T-cell (primary cell): ENCODE data around the gene PELI2. TPM values are rescaled to one million over a fixed set of nuclear protein-coding genes. Genes with fewer than 3 reads are reported as not detected.

Experiments used
- ATAC-seq, 4 experiments: fragments of 200-7000 bp in 3 of 4; fragments of 150-1000 bp in 1 of 4; cut with Tn5 transposase; replicated peaks in 1 of 4; 1 replicate in 3 of 4; 2 replicates in 1 of 4; pipeline ENCODE4 v1.10.0; 2021; ENCODE audit warnings: moderate library complexity in 3 of 4, mild to moderate bottlenecking in 2 of 4, moderate number of reproducible peaks in 1 of 4
- CTCF ChIA-PET, 2 donors: fragments of 300-600 bp; sonication (Branson Sonifier 250); formaldehyde crosslinking; loops; one replicate each; lab custom pipeline; 2022; ENCODE audit warnings: antibody characterized with exemption in 2 of 2; lab: Charles Lee
- POLR2A ChIA-PET, 2 donors: fragments of 300-600 bp; sonication (Branson Sonifier 250); formaldehyde crosslinking; loops; one replicate each; lab custom pipeline; 2022; ENCODE audit warnings: antibody characterized with exemption in 2 of 2; lab: Charles Lee
- DNase-seq, 35 experiments: peaks; one replicate each; pipeline versions ENCODE4 v3.0.0 to v3.0.0-alpha.2; 2013 to 2023
- H3K27ac ChIP-seq: one replicate; pipeline ENCODE4 v1.5.1; 2013; ENCODE audit warnings: low read length
- H3K27me3 ChIP-seq, 2 experiments: replicated peaks in 1 of 2; 1 replicate in 1 of 2; 2 replicates in 1 of 2; pipeline versions ENCODE4 v1.6.1 to v1.7.0; 2013; ENCODE audit warnings: low read length in 1 of 2, mixed read lengths in 1 of 2; ENCODE audit not compliant: control insufficient read depth in 2 of 2, insufficient read depth in 2 of 2; ENCODE audit errors: extremely low read depth in 1 of 2
- H3K36me3 ChIP-seq, 2 donors: 1 replicate in 1 of 2; 2 replicates in 1 of 2; pipeline versions ENCODE4 v1.6.1 to v1.7.0; 2013; ENCODE audit warnings: low read length in 1 of 2; ENCODE audit not compliant: control insufficient read depth in 2 of 2, insufficient read depth in 1 of 2; ENCODE audit errors: extremely low read depth in 1 of 2
- H3K4me1 ChIP-seq, 2 experiments: 1 replicate in 1 of 2; 2 replicates in 1 of 2; pipeline versions ENCODE4 v1.6.1 to v1.7.0; 2013; ENCODE audit warnings: low read length in 2 of 2, mixed read lengths in 1 of 2; ENCODE audit not compliant: insufficient read depth in 2 of 2, control insufficient read depth in 1 of 2; ENCODE audit errors: extremely low read depth in 1 of 2
- H3K4me3 ChIP-seq, 2 donors: 1 replicate in 1 of 2; 2 replicates in 1 of 2; pipeline versions ENCODE4 v1.5.1 to v1.7.0; 2013; ENCODE audit warnings: mild to moderate bottlenecking in 2 of 2, low read length in 1 of 2, moderate library complexity in 1 of 2; ENCODE audit not compliant: control insufficient read depth in 1 of 2; ENCODE audit errors: extremely low read depth in 1 of 2
- H3K9me3 ChIP-seq: 2 replicates; pipeline ENCODE4 v1.7.0; 2013
- H3K27ac Mint-ChIP-seq, 2 donors: one replicate each; pipeline ENCODE4 v1.8.0; 2020 to 2021; ENCODE audit warnings: mild to moderate bottlenecking in 2 of 2, mixed read lengths in 2 of 2
- H3K27me3 Mint-ChIP-seq, 2 donors: one replicate each; pipeline ENCODE4 v1.8.0; 2021 to 2022; ENCODE audit warnings: mixed read lengths in 2 of 2
- H3K36me3 Mint-ChIP-seq: one replicate; pipeline ENCODE4 v1.8.0; 2021; ENCODE audit warnings: mixed read lengths
- H3K4me1 Mint-ChIP-seq, 3 donors: one replicate each; pipeline ENCODE4 v1.8.0; 2020 to 2022; ENCODE audit warnings: mixed read lengths in 3 of 3, mild to moderate bottlenecking in 1 of 3
- H3K4me3 Mint-ChIP-seq, 3 donors: one replicate each; pipeline ENCODE4 v1.8.0; 2020 to 2022; ENCODE audit warnings: mild to moderate bottlenecking in 3 of 3, mixed read lengths in 3 of 3, moderate library complexity in 3 of 3
- H3K9me3 Mint-ChIP-seq, 3 donors: one replicate each; pipeline ENCODE4 v1.8.0; 2020 to 2022; ENCODE audit warnings: mixed read lengths in 3 of 3
- WGBS: methylation state at CpG from one replicate; pipeline ENCODE4 v1.1.5; 2013; ENCODE audit warnings: missing lambda C conversion rate; ENCODE audit not compliant: insufficient coverage; 5-methylcytosine and 5-hydroxymethylcytosine counted together
- total RNA-seq, 35 experiments: library from RNA in 6 of 35; stranded (reverse) in 6 of 35; fragments of 120-200 nt in 1 of 35; gene quantifications; one replicate each; pipeline versions ENCODE4 v1.2.1 to v1.2.4 and lab custom pipeline; 2013 to 2026

The PELI2 gene
- total RNA-seq, 5 donors from 2014 or later (not counting 1 experiment from before 2014, with no cell fraction given) = 9.0 to 12.7 (median 10.5) TPM

DNA sequence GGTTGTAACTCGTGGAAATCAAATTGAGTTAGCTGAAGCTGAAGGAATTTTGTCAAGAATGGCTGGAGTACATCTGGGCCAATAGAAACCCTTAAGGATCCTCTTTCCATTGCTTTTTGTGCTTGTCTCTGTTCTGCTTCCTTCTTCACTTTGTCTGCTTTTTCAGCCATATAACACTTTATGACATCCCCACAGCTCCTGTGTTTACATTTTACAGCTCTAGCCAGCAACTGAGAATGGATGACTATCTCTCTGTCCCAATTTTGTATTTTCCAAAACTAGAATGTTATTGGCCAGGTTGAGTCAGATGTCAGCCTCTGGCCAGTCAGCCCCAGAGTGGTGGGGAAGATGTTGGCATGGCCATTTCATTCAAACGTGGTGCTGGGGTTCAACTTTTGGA lies 57.6 kb downstream of the PELI2 start:
- DNase-seq (no peak), ATAC-seq (no peak)
- H3K27me3 ChIP-seq = no peaks in the 10 kb centered on the region
- H3K4me3 ChIP-seq = no peak overlapping the region
- POLR2A ChIA-PET = no interaction called here
- Mint-ChIP-seq H3K27ac (no peak overlapping the region), H3K36me3 (peaks cover 23% of the 10 kb centered on the region), H3K9me3 (no peaks in the 10 kb centered on the region), H3K4me3 (no peak overlapping the region), H3K27me3 (no peaks in the 10 kb centered on the region), H3K4me1 (peaks cover 39 to 48% (median 39%) of the 10 kb centered on the region in 3 donors)
- WGBS = 54% methylated on average over 1 of the region's 2 CpGs
- CTCF ChIA-PET = no interaction called here
- peaks cover 13 to 18% of the 10 kb centered on the region in 2 experiments for H3K4me1 ChIP-seq
- no peak overlapping the region for H3K27ac ChIP-seq
- H3K36me3 ChIP-seq = no peaks in the 10 kb centered on the region
- H3K9me3 ChIP-seq = no peaks in the 10 kb centered on the region

GRCh38 chr14:56176530-56176929 lies 58.3 kb downstream of the PELI2 start:
- no peaks in the 10 kb centered on the region for H3K27me3 Mint-ChIP-seq

GRCh38 chr14:56177036-56177435 lies 58.8 kb downstream of the PELI2 start:
- no peaks in the 10 kb centered on the region for H3K36me3 ChIP-seq
- no peak overlapping the region for H3K4me3 ChIP-seq
- H3K36me3 Mint-ChIP-seq = peaks cover 34% of the 10 kb centered on the region
- no peaks in the 10 kb centered on the region for H3K27me3 Mint-ChIP-seq
- ChIA-PET POLR2A (no interaction called here), CTCF (no interaction called here)
- H3K9me3 Mint-ChIP-seq = no peaks in the 10 kb centered on the region
- H3K4me3 Mint-ChIP-seq = no peak overlapping the region
- ATAC-seq (no peak), DNase-seq (no peak)
- H3K4me1 Mint-ChIP-seq = peaks cover 28 to 39% (median 29%) of the 10 kb centered on the region in 3 donors
- H3K27ac Mint-ChIP-seq = no peak overlapping the region
- 80% methylated on average over 1 of the region's 2 CpGs for WGBS
- no peaks in the 10 kb centered on the region for H3K27me3 ChIP-seq
- H3K27ac ChIP-seq = no peak overlapping the region
- peaks cover 9 to 16% of the 10 kb centered on the region in 2 experiments for H3K4me1 ChIP-seq
- no peaks in the 10 kb centered on the region for H3K9me3 ChIP-seq

More at GRCh38 chr14:56176530-56176929, 58.3 kb downstream of the PELI2 start:
- no peak overlapping the region for H3K27ac Mint-ChIP-seq
- Histone ChIP-seq H3K4me3 (no peak overlapping the region), H3K27ac (no peak overlapping the region), H3K27me3 (no peaks in the 10 kb centered on the region), H3K36me3 (no peaks in the 10 kb centered on the region), H3K9me3 (no peaks in the 10 kb centered on the region), H3K4me1 (peaks cover 13 to 18% of the 10 kb centered on the region in 2 experiments)
- DNase-seq (no peak), ATAC-seq (no peak)
- H3K4me1 Mint-ChIP-seq = peaks cover 33 to 44% (median 34%) of the 10 kb centered on the region in 3 donors
- H3K4me3 Mint-ChIP-seq = no peak overlapping the region
- ChIA-PET CTCF (no interaction called here), POLR2A (no interaction called here)
- H3K36me3 Mint-ChIP-seq = peaks cover 29% of the 10 kb centered on the region
- H3K9me3 Mint-ChIP-seq = no peaks in the 10 kb centered on the region
- WGBS = 100% methylated on average over 1 of the region's 3 CpGs

GRCh38 chr14:56180754-56181542 lies 62.7 kb downstream of the PELI2 start:
- Histone ChIP-seq H3K4me1 (no peaks in the 10 kb centered on the region), H3K36me3 (no peaks in the 10 kb centered on the region), H3K27me3 (no peaks in the 10 kb centered on the region), H3K4me3 (no peak overlapping the region), H3K27ac (no peak overlapping the region), H3K9me3 (no peaks in the 10 kb centered on the region)
- ChIA-PET POLR2A (interaction anchor here in 1 of 2 donors (0.5 kb wide), 1 partner anchor 63 kb away, joined by 6 read pairs; no protein-coding TSS in a partner anchor), CTCF (no interaction called here)
- peak overlapping the region in 1 of 2 donors; percentile 45 for H3K27ac Mint-ChIP-seq
- ATAC-seq (no peak), DNase-seq (no peak)
- H3K4me3 Mint-ChIP-seq = no peak overlapping the region
- WGBS = 85% methylated on average over 4 of the region's 4 CpGs
- peaks cover 40% of the 10 kb centered on the region for H3K36me3 Mint-ChIP-seq
- H3K9me3 Mint-ChIP-seq = no peaks in the 10 kb centered on the region
- peaks cover 0 to 9% (median 2%) of the 10 kb centered on the region in 3 donors for H3K4me1 Mint-ChIP-seq
- H3K27me3 Mint-ChIP-seq = no peaks in the 10 kb centered on the region

DNA sequence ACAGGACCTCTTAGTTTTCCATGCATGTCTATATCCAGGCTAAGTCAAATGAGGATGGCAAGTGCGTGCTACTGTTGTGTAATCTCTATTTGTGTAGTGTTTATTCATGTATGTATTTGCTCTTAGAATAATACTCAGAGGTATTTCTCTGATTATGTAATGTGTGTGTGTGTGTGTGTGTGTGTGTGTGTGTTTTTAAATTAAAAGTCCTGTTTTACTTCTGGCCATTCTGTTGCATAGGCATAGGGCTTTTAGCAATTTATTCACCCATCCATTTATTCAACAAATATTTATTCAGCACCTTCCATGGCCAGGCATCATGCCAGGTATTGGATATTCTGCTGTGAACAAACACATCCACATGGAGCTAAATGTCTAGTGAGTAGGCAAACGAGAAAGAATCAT lies 63.5 kb downstream of the PELI2 start:
- Mint-ChIP-seq H3K27ac (no peak overlapping the region), H3K4me3 (no peak overlapping the region), H3K27me3 (no peaks in the 10 kb centered on the region), H3K4me1 (peaks cover 1 to 9% (median 2%) of the 10 kb centered on the region in 3 donors), H3K9me3 (no peaks in the 10 kb centered on the region), H3K36me3 (peaks cover 42% of the 10 kb centered on the region)
- no peaks in the 10 kb centered on the region for H3K4me1 ChIP-seq
- CTCF ChIA-PET = interaction anchor here in 1 of 2 donors (0.6 kb wide), 1 partner anchor 153 kb away, joined by 3 read pairs; no protein-coding TSS in a partner anchor
- H3K27ac ChIP-seq = no peak overlapping the region
- no peak overlapping the region for H3K4me3 ChIP-seq
- WGBS = no CpG with 5 or more reads among the region's 2 CpGs
- no peaks in the 10 kb centered on the region for H3K27me3 ChIP-seq
- no peaks in the 10 kb centered on the region for H3K36me3 ChIP-seq
- ATAC-seq (no peak), DNase-seq (no peak)
- POLR2A ChIA-PET = no interaction called here
- H3K9me3 ChIP-seq = no peaks in the 10 kb centered on the region

- Mint-ChIP-seq H3K4me1 (peaks cover 1 to 9% (median 2%) of the 10 kb centered on the region in 3 donors), H3K36me3 (peaks cover 42% of the 10 kb centered on the region), H3K27me3 (no peaks in the 10 kb centered on the region), H3K9me3 (no peaks in the 10 kb centered on the region), H3K4me3 (no peak overlapping the region), H3K27ac (no peak overlapping the region)
- H3K27ac ChIP-seq = no peak overlapping the region
- CTCF ChIA-PET = no interaction called here
- no peaks in the 10 kb centered on the region for H3K27me3 ChIP-seq
- WGBS = no CpG with 5 or more reads among the region's 4 CpGs
- DNase-seq (no peak), ATAC-seq (no peak)
- POLR2A ChIA-PET = no interaction called here
- H3K9me3 ChIP-seq = no peaks in the 10 kb centered on the region
- no peaks in the 10 kb centered on the region for H3K36me3 ChIP-seq
- H3K4me1 ChIP-seq = no peaks in the 10 kb centered on the region
- no peak overlapping the region for H3K4me3 ChIP-seq
Measured at GRCh38 chr14:56182410-56182809, 64.2 kb downstream of the PELI2 start.
